GM23338 (cell line): Measurements from ENCODE around the gene TCERG1. TPM values are rescaled to one million over a fixed set of nuclear protein-coding genes. Genes with fewer than 3 reads are reported as not detected.
A peak's percentile ranks its signal among the peaks of the same experiment; 100 is the strongest.

Source experiments
- ATAC-seq: fragments of 200-7000 bp; cut with Tn5 transposase; 3 replicates; pipeline ENCODE4 v1.9.1; 2020
- DNase-seq: peaks from one replicate; pipeline ENCODE4 v3.0.0-alpha.2; 2015; ENCODE audit warnings: low spot score
- H2AFZ ChIP-seq: fragments of 200-600 bp; sonication (generic); 2 replicates; pipeline ENCODE4 v1.8.0; 2016; ENCODE audit warnings: antibody characterized with exemption, mild to moderate bottlenecking, moderate library complexity
- H3F3A ChIP-seq: fragments of 200-600 bp; sonication (generic); replicated peaks from 2 replicates; pipeline ENCODE4 v1.8.0; 2017; ENCODE audit warnings: antibody characterized with exemption, mixed run types, low read depth
- H3K27ac ChIP-seq: fragments of 200-600 bp; sonication (generic); 2 replicates; pipeline ENCODE4 v1.6.1; 2016; ENCODE audit warnings: low read depth
- H3K27me3 ChIP-seq: fragments of 200-600 bp; sonication (generic); 2 replicates; pipeline ENCODE4 v1.8.0; 2016; ENCODE audit warnings: mild to moderate bottlenecking, mixed run types, moderate library complexity; ENCODE audit not compliant: insufficient read depth
- H3K36me3 ChIP-seq: fragments of 200-600 bp; sonication (generic); 2 replicates; pipeline ENCODE4 v1.8.0; 2016; ENCODE audit warnings: mild to moderate bottlenecking; ENCODE audit not compliant: insufficient read depth
- H3K4me1 ChIP-seq: fragments of 200-600 bp; sonication (generic); 2 replicates; pipeline ENCODE4 v1.8.0; 2016; ENCODE audit warnings: mild to moderate bottlenecking, moderate library complexity; ENCODE audit not compliant: insufficient read depth
- H3K4me2 ChIP-seq: fragments of 200-600 bp; sonication (generic); 2 replicates; pipeline ENCODE4 v1.7.1; 2017; ENCODE audit warnings: mixed run types
- H3K4me3 ChIP-seq: fragments of 200-600 bp; sonication (generic); 2 replicates; pipeline ENCODE4 v1.6.1; 2016; ENCODE audit warnings: mixed run types
- H3K79me2 ChIP-seq: fragments of 200-600 bp; sonication (generic); replicated peaks from 2 replicates; pipeline ENCODE4 v1.8.0; 2017; ENCODE audit warnings: mild to moderate bottlenecking; ENCODE audit not compliant: insufficient read depth
- H3K9me2 ChIP-seq: fragments of 200-600 bp; sonication (generic); 2 replicates; pipeline ENCODE4 v1.8.0; 2017; ENCODE audit not compliant: insufficient read depth
- H4K20me1 ChIP-seq: fragments of 200-600 bp; sonication (generic); replicated peaks from 2 replicates; pipeline ENCODE4 v1.8.0; 2017; ENCODE audit warnings: mild to moderate bottlenecking; ENCODE audit not compliant: insufficient read depth
- H3K27ac Mint-ChIP-seq: 2 replicates; pipeline ENCODE4 v1.8.0; 2020; ENCODE audit warnings: inconsistent platforms, mild to moderate bottlenecking, moderate library complexity, mixed read lengths
- H3K27me3 Mint-ChIP-seq: 3 replicates; pipeline ENCODE4 v1.8.0; 2022; ENCODE audit warnings: low read depth, mild to moderate bottlenecking, moderate library complexity, mixed read lengths, inconsistent platforms; ENCODE audit not compliant: insufficient read depth, poor library complexity
- H3K36me3 Mint-ChIP-seq: 3 replicates; pipeline ENCODE4 v1.8.0; 2021; ENCODE audit warnings: low read depth, mild to moderate bottlenecking, inconsistent platforms, moderate library complexity, mixed read lengths
- H3K4me1 Mint-ChIP-seq: 3 replicates; pipeline ENCODE4 v1.8.0; 2020; ENCODE audit warnings: mild to moderate bottlenecking, inconsistent platforms, mixed read lengths
- H3K4me3 Mint-ChIP-seq: 3 replicates; pipeline ENCODE4 v1.8.0; 2021; ENCODE audit warnings: moderate library complexity, mild to moderate bottlenecking, inconsistent platforms, mixed read lengths
- H3K9me3 Mint-ChIP-seq: 3 replicates; pipeline ENCODE4 v1.8.0; 2020; ENCODE audit warnings: moderate library complexity, mild to moderate bottlenecking, inconsistent platforms, mixed read lengths
- CREB1 ChIP-seq: fragments of 250-450 bp; sonication (Bioruptor Pico); IDR thresholded peaks from 2 replicates; pipeline ENCODE4 v1.5.0; 2020; ENCODE audit warnings: low read depth, mild to moderate bottlenecking, moderate library complexity
- CTCF ChIP-seq, 2 experiments: fragments of 200-600 bp in 1 of 2; sonication (generic) in 1 of 2; conservative IDR thresholded peaks; 2 replicates each; pipeline versions ENCODE4 v1.5.1 to v1.6.1; 2016 to 2017; ENCODE audit warnings: antibody characterized with exemption in 2 of 2, low read depth in 2 of 2, mild to moderate bottlenecking in 2 of 2, moderate library complexity in 1 of 2
- ETS1 ChIP-seq: IDR thresholded peaks from 2 replicates; pipeline ENCODE4 v1.6.1; 2016; ENCODE audit warnings: antibody characterized with exemption
- EZH2 ChIP-seq: fragments of 200-600 bp; sonication (generic); IDR thresholded peaks from one replicate; pipeline ENCODE4 v1.8.0; 2017; ENCODE audit warnings: antibody characterized with exemption, mild to moderate bottlenecking, low read depth; ENCODE audit not compliant: unreplicated experiment
- EZH2phosphoT487 ChIP-seq: fragments of 200-600 bp; sonication (generic); IDR thresholded peaks from one replicate; pipeline ENCODE4 v1.8.1; 2018; ENCODE audit warnings: antibody characterized with exemption; ENCODE audit not compliant: unreplicated experiment
- JUNB ChIP-seq: IDR thresholded peaks from one replicate; pipeline ENCODE4 v1.6.1; 2016; ENCODE audit warnings: antibody characterized with exemption; ENCODE audit not compliant: unreplicated experiment
- NANOG ChIP-seq: IDR thresholded peaks from 2 replicates; pipeline ENCODE4 v1.6.1; 2016; ENCODE audit warnings: antibody characterized with exemption, borderline replicate concordance
- POLR2AphosphoS5 ChIP-seq: IDR thresholded peaks from 2 replicates; pipeline ENCODE4 v1.6.1; 2016; ENCODE audit warnings: antibody characterized with exemption, low read depth
- STAT1 ChIP-seq: IDR thresholded peaks from one replicate; pipeline ENCODE4 v1.6.1; 2016; ENCODE audit warnings: antibody characterized with exemption; ENCODE audit not compliant: unreplicated experiment
- ZNF114 ChIP-seq: fragments of 250-450 bp; sonication (Bioruptor Pico); IDR thresholded peaks from 2 replicates; pipeline ENCODE4 v1.5.0; 2020; ENCODE audit warnings: mild to moderate bottlenecking, moderate library complexity
- ZNF331 ChIP-seq: fragments of 250-450 bp; sonication (Bioruptor Pico); IDR thresholded peaks from 2 replicates; pipeline ENCODE4 v1.5.0; 2020; ENCODE audit warnings: low read depth, mild to moderate bottlenecking, moderate library complexity
- polyA plus RNA-seq: library from polyadenylated mRNA; unstranded; fragments of >200 nt; fragmentation: Nextera tagmentation; extraction: Ambion mirVana; gene quantifications from 2 replicates; pipeline ENCODE4 v1.2.1, GENCODE V29; 2016
- total RNA-seq: library from RNA; depleted of rRNA; stranded (reverse); fragments of >200 nt; shearing (Covaris generic); gene quantifications from 2 replicates; pipeline ENCODE4 v1.2.3, GENCODE V29; 2014
- TF ChIP-seq, protein P1 (sequence below): IDR thresholded peaks from one replicate; pipeline ENCODE4 v1.6.1; 2018; ENCODE audit warnings: antibody characterized with exemption; ENCODE audit not compliant: unreplicated experiment

Gene TCERG1
- total and polyA plus RNA-seq, 2 experiments from 2014 or later = 127 to 178 TPM

- no peaks in the 10 kb centered on the region for H3K9me3 Mint-ChIP-seq
- Histone ChIP-seq H3K79me2 (peaks cover 59% of the 10 kb centered on the region), H3K4me3 (no peak overlapping the region), H3F3A (no peaks in the 10 kb centered on the region), H3K4me2 (no peak overlapping the region), H3K9me2 (no peaks in the 10 kb centered on the region), H3K36me3 (peaks cover 59% of the 10 kb centered on the region), H2AFZ (no peak overlapping the region), H3K27me3 (no peaks in the 10 kb centered on the region), H3K27ac (no peak overlapping the region), H3K4me1 (no peaks in the 10 kb centered on the region), H4K20me1 (peaks cover 25% of the 10 kb centered on the region)
- ATAC-seq = no peak
- TF ChIP-seq STAT1 (no peak), CREB1 (CRISPR knock-in tag) (no peak), POLR2AphosphoS5 (no peak), JUNB (no peak), EZH2phosphoT487 (no peak), ETS1 (no peak), NANOG (no peak), CTCF (conservative IDR thresholded peaks at IDR 0.05; ENCODE audit: low read depth in 2 of 2) (no peak), ZNF114 (CRISPR knock-in tag) (no peak), ZNF331 (CRISPR knock-in tag) (no peak), EZH2 (no peak)
- TF ChIP-seq, protein P1, sequence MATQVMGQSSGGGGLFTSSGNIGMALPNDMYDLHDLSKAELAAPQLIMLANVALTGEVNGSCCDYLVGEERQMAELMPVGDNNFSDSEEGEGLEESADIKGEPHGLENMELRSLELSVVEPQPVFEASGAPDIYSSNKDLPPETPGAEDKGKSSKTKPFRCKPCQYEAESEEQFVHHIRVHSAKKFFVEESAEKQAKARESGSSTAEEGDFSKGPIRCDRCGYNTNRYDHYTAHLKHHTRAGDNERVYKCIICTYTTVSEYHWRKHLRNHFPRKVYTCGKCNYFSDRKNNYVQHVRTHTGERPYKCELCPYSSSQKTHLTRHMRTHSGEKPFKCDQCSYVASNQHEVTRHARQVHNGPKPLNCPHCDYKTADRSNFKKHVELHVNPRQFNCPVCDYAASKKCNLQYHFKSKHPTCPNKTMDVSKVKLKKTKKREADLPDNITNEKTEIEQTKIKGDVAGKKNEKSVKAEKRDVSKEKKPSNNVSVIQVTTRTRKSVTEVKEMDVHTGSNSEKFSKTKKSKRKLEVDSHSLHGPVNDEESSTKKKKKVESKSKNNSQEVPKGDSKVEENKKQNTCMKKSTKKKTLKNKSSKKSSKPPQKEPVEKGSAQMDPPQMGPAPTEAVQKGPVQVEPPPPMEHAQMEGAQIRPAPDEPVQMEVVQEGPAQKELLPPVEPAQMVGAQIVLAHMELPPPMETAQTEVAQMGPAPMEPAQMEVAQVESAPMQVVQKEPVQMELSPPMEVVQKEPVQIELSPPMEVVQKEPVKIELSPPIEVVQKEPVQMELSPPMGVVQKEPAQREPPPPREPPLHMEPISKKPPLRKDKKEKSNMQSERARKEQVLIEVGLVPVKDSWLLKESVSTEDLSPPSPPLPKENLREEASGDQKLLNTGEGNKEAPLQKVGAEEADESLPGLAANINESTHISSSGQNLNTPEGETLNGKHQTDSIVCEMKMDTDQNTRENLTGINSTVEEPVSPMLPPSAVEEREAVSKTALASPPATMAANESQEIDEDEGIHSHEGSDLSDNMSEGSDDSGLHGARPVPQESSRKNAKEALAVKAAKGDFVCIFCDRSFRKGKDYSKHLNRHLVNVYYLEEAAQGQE = no peak
- H3K36me3 Mint-ChIP-seq = peaks cover 64% of the 10 kb centered on the region
- H3K4me1 Mint-ChIP-seq = peaks cover 3% of the 10 kb centered on the region; the same call in 1 of the 3 replicates
- H3K27ac Mint-ChIP-seq = peak overlapping the region; percentile 56
- H3K4me3 Mint-ChIP-seq = no peak overlapping the region
- no peaks in the 10 kb centered on the region for H3K27me3 Mint-ChIP-seq
- no peak for DNase-seq
These were observed 20.6 kb downstream of the TCERG1 start for GRCh38 chr5:146467760-146468159.
